ENCODE data around the gene TFCP2L1.
"Not testable (repeated sequence)": the region's sequence is repeated elsewhere in the genome, so short reads cannot be mapped to it uniquely, and the experiment has no call there.

The TFCP2L1 gene

GRCh38 chr2:121294881-121295840 is 10.2 kb upstream of the TFCP2L1 start:
- no peak for DNase-seq

DNA sequence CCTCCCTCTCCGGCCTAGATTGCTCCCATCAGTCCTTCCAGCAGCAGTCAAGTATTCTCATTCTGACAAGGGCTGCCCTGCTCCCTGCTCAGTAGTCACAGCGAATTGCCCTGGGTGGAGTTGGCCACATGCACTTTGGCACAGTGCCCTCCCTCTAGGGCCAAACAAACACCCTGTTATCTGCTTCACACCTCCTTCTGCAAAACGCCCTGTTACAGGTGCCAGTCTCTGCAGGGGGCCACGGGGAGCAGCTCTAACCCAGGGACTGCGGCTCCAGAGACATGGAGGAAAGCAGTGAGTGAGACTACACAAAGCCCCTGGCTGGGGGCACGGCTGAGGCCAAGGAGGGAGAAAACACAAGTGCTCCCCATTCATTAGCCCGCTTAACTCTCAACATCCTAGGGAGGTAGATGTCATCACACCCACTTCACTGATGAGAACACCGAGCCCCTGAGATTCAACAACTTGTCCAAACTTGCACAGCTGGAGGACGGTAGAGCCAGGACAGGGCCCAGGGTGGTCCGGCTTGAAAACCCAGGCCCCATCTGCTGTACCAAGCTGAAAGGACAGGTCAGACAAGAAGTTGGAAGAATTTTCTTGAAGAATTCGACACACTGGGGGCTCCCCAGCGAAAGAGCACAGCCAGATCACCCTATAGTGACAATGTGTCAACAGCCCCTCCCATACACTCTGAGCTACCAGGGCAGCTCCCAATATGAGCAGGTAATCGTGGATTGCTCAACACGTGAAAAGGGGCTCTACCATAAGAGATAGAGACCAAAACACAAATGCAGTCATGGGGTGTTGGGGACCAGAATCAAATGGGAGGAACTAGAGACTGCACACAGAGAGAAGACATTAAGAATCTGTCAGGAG is 8.7 kb upstream of the TFCP2L1 start:
- peak; percentile 74 for DNase-seq

DNA sequence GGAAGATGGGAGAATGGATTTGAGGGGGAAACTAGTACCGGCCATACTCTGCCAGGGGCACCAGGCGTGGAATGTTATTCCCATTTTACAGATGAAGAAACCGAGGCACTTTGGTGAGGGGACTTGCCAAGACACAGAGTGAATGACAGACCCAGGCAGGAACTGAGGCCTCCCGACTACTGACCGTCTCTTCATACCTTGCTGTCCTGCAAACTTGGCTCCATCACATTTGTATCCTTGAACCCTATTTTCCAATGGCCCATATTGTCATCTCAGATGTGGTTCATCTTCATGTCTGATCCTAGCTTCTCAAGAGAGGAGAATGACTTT is 6.2 kb upstream of the TFCP2L1 start:
- DNase-seq: no peak

GRCh38 chr2:121289271-121289670 is 4.3 kb upstream of the TFCP2L1 start:
- no peak for DNase-seq

GRCh38 chr2:121288454-121289231 is 3.6 kb upstream of the TFCP2L1 start:
- DNase-seq: no peak

GRCh38 chr2:121287956-121288355 is 3.0 kb upstream of the TFCP2L1 start:
- DNase-seq: no peak

GRCh38 chr2:121287146-121287798 is 2.3 kb upstream of the TFCP2L1 start:
- no peak for DNase-seq

DNA sequence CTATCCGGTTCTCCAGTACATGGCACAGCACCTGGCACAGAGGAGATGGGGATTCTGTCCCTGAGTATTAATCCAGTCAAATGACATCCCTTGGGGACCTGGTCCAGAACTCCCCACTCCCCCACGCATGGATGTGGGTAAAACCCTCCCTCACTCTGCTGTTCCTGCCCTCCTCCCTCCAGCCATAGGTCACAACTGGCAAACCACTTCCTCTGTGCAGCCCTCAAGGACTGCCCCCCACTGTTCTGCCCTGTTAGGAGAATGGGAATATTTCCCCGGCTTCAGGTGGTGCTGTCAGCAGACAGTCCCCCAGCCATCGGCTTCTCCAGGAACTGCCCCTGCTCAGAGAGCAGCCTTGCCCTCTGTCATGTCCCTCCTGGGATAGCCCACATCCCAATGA is 1.5 kb upstream of the TFCP2L1 start:
- DNase-seq: no peak

DNA sequence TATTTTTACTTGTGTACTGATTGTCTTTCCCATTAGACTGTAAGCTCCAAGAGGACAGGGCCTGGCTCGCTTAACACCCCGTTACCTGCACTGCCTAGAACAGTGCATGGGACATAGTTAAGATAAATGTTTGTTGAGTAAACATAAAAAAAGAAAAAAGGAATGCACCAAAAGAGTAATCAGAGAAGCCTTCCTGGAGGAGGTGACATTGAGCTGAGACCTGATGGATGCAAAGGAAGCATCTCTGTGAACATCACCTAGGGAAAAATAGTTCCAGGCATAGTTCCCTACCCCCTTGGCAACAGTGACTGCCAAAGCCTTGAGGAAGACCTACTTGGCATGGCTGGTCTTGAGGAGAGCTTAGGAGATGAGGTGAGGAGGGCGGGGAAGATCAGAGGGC is 924 bp upstream of the TFCP2L1 start:
- no peak for DNase-seq

- DNase-seq: peak; percentile 50
Observed at GRCh38 chr2:121283670-121284462, 1.1 kb downstream of the TFCP2L1 start.

- DNase-seq: peak; percentile 13
Observed at GRCh38 chr2:121282800-121283385, 2.1 kb downstream of the TFCP2L1 start.

- DNase-seq: no peak
Observed at GRCh38 chr2:121281694-121282093, 3.3 kb downstream of the TFCP2L1 start.

DNA sequence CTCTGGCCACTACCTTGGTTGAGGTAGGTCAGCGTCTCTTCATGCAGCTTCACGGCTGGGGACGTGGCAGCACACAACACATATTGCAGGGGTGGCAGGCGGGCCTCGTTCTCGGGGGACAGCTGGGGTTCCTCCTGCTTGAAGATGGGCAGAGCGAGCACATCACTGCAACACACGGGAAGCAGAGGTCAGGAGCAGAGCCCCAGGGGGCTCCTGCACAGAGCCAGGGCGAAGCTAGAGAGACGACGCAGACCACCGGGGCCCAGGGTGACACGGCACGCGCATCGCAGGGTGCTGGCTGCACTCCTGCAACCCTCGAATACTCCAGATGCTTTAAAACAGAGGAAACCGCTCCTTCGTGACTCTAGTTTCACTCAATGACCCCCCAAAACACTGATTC is 3.9 kb downstream of the TFCP2L1 start:
- DNase-seq: no peak

GRCh38 chr2:121279476-121280220 is 5.4 kb downstream of the TFCP2L1 start:
- DNase-seq: no peak

- DNase-seq: no peak
Observed at GRCh38 chr2:121276341-121276740, 8.7 kb downstream of the TFCP2L1 start.

GRCh38 chr2:121273116-121273515 is 11.9 kb downstream of the TFCP2L1 start:
- no peak for DNase-seq

GRCh38 chr2:121272596-121272995 is 12.4 kb downstream of the TFCP2L1 start:
- no peak for DNase-seq

DNA sequence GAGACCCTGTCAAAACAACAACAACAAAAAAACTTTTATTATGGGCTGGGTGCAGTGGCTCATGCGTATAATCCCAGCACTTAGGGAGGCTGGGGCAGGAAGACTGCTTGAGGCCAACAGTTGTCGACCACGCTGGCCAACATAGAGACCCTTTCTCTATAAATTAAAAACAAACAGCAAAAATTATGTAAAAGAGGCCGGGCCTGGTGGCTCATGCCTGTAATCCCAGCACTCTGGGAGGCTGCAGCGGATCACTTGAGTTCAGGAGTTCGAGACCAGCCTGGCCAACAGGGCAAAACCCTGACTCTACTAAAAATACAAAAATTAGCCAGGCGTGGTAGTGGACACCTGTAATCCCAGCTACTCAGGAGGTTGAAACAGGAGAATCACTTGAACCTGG is 15.6 kb downstream of the TFCP2L1 start:
- DNase-seq: not testable (repeated sequence)

DNA sequence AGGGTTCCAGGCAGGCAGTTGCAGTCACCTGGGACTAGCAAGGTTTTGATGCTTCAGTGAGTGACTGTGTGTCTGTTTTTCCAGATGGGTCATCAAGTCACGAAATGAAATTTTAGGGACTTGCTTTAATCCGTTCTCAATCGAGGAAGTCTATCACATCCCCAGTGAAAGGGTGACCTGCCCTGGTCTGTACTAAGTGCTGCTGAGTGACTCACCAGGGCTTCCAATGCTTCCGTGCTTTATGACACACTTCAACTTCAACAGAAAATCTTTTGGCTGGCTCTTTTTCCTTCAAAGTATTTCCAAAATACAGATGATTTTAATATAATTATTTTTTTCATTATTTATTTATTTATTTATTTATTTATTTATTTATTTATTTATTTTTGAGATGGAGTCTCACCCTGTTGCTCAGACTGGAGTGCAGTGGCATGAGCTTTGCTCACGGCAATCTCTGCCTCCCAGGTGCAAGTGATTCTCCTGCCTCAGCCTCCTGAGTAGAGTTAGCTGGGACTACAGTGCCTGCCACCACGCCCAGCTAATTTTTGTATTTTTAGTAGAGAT is 18.4 kb downstream of the TFCP2L1 start:
- DNase-seq: no peak

Measured in DMS79 treated with DMSO at 0.1 percent for 48 hours (cell line).